ENCODE results near the gene PRPSAP2. TPM values are rescaled to one million over a fixed set of nuclear protein-coding genes. Genes with fewer than 3 reads are reported as not detected.

The PRPSAP2 gene
- total and polyA plus RNA-seq, 8 donors, result 27.3 to 57.4 (median 54.1) TPM

- intact Hi-C loops (cut with DNase I), result no loop called here
- peak overlapping the region in 1 of 2 donors; percentile 43 for H3K27ac ChIP-seq
- ATAC-seq (peak; percentile 69), DNase-seq (peak in 2 of 4 donors; percentile 48 to 80)
- TF ChIP-seq, protein P1, sequence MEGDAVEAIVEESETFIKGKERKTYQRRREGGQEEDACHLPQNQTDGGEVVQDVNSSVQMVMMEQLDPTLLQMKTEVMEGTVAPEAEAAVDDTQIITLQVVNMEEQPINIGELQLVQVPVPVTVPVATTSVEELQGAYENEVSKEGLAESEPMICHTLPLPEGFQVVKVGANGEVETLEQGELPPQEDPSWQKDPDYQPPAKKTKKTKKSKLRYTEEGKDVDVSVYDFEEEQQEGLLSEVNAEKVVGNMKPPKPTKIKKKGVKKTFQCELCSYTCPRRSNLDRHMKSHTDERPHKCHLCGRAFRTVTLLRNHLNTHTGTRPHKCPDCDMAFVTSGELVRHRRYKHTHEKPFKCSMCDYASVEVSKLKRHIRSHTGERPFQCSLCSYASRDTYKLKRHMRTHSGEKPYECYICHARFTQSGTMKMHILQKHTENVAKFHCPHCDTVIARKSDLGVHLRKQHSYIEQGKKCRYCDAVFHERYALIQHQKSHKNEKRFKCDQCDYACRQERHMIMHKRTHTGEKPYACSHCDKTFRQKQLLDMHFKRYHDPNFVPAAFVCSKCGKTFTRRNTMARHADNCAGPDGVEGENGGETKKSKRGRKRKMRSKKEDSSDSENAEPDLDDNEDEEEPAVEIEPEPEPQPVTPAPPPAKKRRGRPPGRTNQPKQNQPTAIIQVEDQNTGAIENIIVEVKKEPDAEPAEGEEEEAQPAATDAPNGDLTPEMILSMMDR (IDR thresholded peaks at IDR 0.05), result no peak
- peaks cover 0 to 28% of the 10 kb centered on the region in 2 donors for H3K4me1 ChIP-seq
- H3K36me3 ChIP-seq, result peaks cover 0 to 23% of the 10 kb centered on the region in 2 donors
- no peak overlapping the region for H3K4me3 ChIP-seq
- no peaks in the 10 kb centered on the region for H3K9me3 ChIP-seq
- H3K27me3 ChIP-seq, result no peaks in the 10 kb centered on the region
Measured at GRCh38 chr17:18968945-18969887, 111.3 kb downstream of the PRPSAP2 start.

DNA sequence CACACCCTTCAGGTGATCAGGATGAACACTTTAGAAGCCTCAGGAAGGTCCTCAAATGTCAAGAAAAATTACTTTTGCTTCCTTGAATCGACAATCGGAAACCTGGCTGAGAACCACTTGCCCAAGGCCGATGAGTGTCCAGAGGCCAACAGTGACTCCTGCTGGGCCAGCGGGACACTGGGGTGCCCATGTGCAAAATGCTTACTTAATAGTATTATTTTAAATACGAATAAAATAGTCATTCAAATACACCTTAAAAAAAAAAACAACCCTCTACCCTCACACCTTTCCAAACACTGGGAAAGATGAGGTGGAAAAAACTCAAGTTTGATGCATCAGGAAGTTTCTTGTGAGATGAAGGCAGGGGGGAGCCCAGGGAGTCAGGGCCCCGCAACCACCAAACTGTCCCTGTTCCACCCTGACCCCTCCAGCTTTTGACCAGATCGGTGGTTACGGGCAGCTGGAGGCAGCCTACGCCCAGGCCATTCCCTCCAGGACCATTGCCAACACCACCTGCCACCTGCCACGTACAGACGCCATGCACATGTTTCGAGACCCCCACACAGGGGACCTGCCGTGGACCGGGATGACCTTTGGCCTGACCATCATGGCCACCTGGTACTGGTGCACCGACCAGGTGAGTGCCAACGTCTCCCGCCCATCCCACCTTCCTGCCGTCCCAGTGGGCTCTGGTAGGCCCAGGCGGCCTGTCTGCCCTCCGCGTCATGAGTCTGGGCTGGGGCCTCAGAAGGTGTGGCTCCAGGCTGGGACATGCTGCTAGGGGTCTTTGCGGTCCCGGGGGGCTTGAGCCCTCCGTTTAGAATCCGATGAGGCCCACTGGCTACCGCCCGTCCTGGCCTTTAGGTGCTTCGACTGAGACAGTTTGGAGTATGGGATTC lies 112.9 kb downstream of the PRPSAP2 start:
- H3K9me3 ChIP-seq, result no peaks in the 10 kb centered on the region

GRCh38 chr17:18971801-18972200 lies 113.9 kb downstream of the PRPSAP2 start:
- TF ChIP-seq, protein P1 (IDR thresholded peaks at IDR 0.05), result no peak
- H3K4me3 ChIP-seq, result no peak overlapping the region
- DNase-seq (no peak), ATAC-seq (no peak)
- H3K4me1 ChIP-seq, result peaks cover 0 to 28% of the 10 kb centered on the region in 2 donors
- peaks cover 0 to 35% of the 10 kb centered on the region in 2 donors for H3K36me3 ChIP-seq
- intact Hi-C loops (cut with DNase I), result no loop called here
- H3K27me3 ChIP-seq, result no peaks in the 10 kb centered on the region
- no peaks in the 10 kb centered on the region for H3K9me3 ChIP-seq
- H3K27ac ChIP-seq, result no peak overlapping the region

More for the DNA sequence above, 112.9 kb downstream of the PRPSAP2 start:
- intact Hi-C loops (cut with DNase I), result no loop called here
- no peak for ATAC-seq
- Histone ChIP-seq H3K27me3 (no peaks in the 10 kb centered on the region), H3K27ac (no peak overlapping the region), H3K4me1 (peaks cover 0 to 28% of the 10 kb centered on the region in 2 donors), H3K36me3 (peaks cover 0 to 30% of the 10 kb centered on the region in 2 donors), H3K4me3 (no peak overlapping the region)
- DNase-seq, result no peak
- TF ChIP-seq, protein P1 (IDR thresholded peaks at IDR 0.05), result no peak

DNA sequence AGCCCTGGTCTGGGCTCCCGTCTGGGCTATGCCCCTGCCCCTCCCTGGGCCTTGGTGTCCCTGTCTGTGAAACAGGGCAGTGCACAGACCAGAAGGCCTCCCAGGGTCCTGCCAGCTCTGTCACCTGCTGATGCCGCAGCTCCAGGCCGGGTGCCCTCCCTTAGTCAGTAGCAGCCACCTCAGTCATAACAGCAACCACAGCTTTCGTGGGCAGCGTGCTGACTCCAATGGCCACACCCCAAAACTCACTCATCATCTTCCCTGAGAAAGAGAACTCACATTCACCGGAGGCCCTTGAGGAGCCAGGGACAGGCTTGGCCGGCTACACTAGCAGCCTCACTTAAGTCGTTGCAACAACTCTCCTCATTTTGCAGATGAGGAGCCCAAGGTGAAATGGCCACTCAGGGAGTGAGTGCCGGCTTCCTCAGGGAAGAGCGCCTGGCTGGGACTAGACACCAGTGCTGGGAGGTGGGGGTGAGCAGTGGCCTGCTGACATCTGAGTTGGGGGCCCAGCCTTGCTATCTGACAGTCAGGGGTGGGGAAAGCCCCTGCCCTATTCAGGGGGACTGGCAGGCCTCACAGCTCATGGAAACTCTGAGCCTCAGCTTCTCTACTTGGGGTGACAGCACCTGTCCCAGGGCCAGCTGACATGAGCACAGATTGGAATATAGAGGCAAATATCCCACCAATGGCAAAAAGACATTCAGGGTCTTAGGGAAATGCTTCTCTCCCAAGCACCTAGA lies 116.6 kb downstream of the PRPSAP2 start:
- Histone ChIP-seq H3K27ac (no peak overlapping the region), H3K36me3 (peaks cover 0 to 63% of the 10 kb centered on the region in 2 donors), H3K4me3 (no peak overlapping the region)

More for the DNA sequence above, 116.6 kb downstream of the PRPSAP2 start:
- ATAC-seq (no peak), DNase-seq (no peak)
- intact Hi-C loops (cut with DNase I), result no loop called here
- no peaks in the 10 kb centered on the region for H3K27me3 ChIP-seq
- TF ChIP-seq, protein P1 (IDR thresholded peaks at IDR 0.05), result no peak
- H3K4me1 ChIP-seq, result peaks cover 0 to 6% of the 10 kb centered on the region in 2 donors
- H3K9me3 ChIP-seq, result no peaks in the 10 kb centered on the region
